ENCODE data around the gene PARD6G. TPM values are rescaled to one million over a fixed set of nuclear protein-coding genes. Genes with fewer than 3 reads are reported as not detected.
"Not testable (repeated sequence)": the region's sequence is repeated elsewhere in the genome, so short reads cannot be mapped to it uniquely, and the experiment has no call there.

Gene PARD6G
- total RNA-seq: 1 to 10 TPM; 3.9 to 4.1 TPM
- long read RNA-seq: 0 reads

DNA sequence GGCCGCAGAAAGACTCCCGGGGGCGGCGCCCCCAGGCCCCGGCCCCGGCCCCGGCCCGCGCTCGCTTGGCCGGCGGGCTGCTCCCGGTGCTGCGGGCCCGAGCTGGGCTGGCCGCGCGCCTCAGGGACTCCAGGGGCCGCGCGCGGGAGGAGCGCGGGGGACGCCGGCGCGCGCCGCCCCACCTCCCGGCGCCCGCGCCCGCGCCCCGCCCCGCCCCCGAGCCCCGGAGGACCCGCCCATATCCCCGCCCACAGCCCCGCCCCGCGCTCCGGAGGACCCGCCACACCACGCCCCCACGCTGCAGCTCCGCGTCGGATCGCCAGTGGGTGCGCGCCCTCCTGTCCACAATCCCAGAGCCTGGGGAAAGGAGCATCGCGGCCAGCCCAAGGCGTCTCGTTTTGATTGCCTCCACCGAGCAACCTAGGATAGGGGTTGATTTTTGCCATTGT, at the start of gene PARD6G:
Gene PARD6G, minus strand, starts transcription at position 122 of the 449 bp plus-strand sequence. CDS start 166 bp downstream, outside the sequence.
- peak; percentile 92 to 95 for ATAC-seq
- peak; percentile 89 for DNase-seq
- intact Hi-C loops (cut with DNase I): no loop called here

- intact Hi-C loops (cut with DNase I): not testable (repeated sequence)
- peak; percentile 45 for DNase-seq
Measured at GRCh38 chr18:80262241-80263033, 15.1 kb upstream of the PARD6G start.

GRCh38 chr18:80259610-80260009, 12.3 kb upstream of the PARD6G start:
- no peak for ATAC-seq
- no peak for DNase-seq
- intact Hi-C loops (cut with DNase I): no loop called here

More at GRCh38 chr18:80262241-80263033, 15.1 kb upstream of the PARD6G start:
- ATAC-seq: peak; percentile 38 to 92

- intact Hi-C loops (cut with DNase I): no loop called here
- ATAC-seq (peak in 1 of 2 donors; percentile 45), DNase-seq (no peak)
Measured at GRCh38 chr18:80258640-80259039, 11.3 kb upstream of the PARD6G start.

DNA sequence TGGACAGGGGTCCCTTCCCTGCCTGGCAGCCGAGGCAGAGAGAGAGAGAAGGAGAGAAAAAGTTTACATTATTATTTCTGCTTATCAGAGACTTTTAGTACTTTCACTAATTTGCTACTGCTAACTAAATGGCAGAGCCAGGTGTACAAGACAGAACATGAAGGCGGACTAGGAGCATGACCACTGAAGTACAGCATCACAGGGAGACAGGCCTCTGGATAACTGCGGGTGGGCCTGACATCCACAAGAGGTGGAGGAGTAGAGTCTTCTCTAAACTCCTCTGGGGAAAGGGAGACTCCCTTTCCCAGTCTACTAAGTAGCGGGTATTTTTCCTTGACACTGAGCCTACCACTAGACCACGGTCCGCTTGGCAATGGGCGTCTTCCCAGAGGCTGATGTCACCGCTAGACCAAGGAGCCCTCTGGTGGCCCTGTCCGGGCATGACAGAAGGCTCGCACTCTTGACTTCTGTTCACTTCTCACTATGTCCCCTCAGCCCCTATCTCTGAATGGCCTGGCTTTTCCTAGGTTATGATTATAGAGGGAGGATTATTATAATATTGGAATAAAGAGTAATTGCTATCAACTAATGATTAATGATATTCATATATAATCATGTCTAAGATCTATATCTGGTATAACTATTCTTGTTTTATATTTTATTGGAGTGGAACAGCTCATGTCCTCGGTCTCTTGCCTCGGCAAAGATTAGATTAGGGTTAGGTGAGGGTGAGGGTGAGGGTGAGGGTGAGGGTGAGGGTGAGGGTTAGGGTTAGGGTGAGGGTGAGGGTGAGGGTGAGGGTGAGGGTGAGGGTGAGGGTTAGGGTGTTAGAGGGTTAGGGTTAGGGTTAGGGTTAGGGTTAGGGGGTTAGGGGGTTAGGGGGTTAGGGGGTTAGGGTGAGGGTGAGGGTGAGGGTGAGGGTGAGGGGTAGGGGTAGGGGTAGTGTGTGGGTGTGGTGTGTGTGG, 10.5 kb upstream of the PARD6G start:
- peak; percentile 78 for DNase-seq
- ATAC-seq: peak in 1 of 2 donors; percentile 39
- intact Hi-C loops (cut with DNase I): not testable (repeated sequence)

- DNase-seq (no peak), ATAC-seq (no peak)
- intact Hi-C loops (cut with DNase I): no loop called here
Measured at GRCh38 chr18:80254971-80255500, 7.7 kb upstream of the PARD6G start.

DNA sequence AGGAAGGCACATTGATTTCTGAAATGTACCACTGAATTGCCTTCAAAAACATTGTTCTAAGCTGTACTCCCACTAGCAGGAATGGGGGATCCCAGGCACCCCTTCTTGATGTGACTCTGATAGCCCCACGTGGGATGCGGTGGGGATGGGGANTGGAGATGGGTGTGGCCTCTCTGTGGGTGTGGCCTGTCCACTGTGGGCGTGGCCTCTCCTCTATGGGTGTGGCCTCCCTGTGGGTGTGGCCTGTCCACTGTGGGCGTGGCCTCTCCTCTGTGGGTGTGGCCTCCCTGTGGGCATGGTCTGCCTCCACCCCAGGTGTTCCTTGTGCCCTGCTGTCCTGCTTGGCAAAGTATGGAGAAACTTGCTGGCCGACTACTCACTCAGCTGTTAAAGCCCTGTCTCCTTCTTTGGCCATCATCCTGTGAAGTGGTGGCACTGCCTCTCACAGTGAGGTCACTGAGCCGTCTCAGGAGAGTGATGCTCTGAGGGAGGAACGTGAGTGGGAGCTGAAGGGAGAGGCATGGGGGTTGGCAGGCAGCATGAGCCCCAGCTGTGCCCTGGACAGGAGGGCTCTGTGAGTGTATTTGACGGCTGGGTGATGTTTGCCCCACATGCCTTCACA, 6.7 kb upstream of the PARD6G start:
- no peak for DNase-seq
- intact Hi-C loops (cut with DNase I): no loop called here
- ATAC-seq: peak in 1 of 2 donors; percentile 18

- intact Hi-C loops (cut with DNase I): no loop called here
- ATAC-seq (no peak), DNase-seq (no peak)
Measured at GRCh38 chr18:80253236-80253635, 5.9 kb upstream of the PARD6G start.

DNA sequence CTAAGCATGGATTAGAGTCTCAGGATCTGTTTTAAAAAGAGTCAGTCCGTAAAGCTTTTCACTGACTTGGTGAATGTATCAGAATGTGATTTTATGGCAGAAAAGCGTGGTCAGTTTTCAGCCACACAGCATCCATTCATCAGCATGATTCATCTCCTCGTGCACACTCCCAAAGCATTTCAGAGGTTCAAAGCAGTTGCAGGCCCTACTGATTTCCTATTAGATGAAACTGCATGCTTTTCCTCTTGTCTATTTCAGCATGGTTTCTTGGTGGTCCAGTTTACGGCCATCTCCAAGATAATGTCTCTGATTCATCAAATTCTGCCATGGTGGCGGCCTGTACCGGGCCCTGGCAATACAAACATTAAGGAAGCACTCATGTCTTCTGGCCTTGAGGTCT, 4.8 kb upstream of the PARD6G start:
- no peak for ATAC-seq
- no peak for DNase-seq
- intact Hi-C loops (cut with DNase I): no loop called here

- ATAC-seq (no peak), DNase-seq (no peak)
- intact Hi-C loops (cut with DNase I): no loop called here
Measured at GRCh38 chr18:80251700-80252099, 4.4 kb upstream of the PARD6G start.

DNA sequence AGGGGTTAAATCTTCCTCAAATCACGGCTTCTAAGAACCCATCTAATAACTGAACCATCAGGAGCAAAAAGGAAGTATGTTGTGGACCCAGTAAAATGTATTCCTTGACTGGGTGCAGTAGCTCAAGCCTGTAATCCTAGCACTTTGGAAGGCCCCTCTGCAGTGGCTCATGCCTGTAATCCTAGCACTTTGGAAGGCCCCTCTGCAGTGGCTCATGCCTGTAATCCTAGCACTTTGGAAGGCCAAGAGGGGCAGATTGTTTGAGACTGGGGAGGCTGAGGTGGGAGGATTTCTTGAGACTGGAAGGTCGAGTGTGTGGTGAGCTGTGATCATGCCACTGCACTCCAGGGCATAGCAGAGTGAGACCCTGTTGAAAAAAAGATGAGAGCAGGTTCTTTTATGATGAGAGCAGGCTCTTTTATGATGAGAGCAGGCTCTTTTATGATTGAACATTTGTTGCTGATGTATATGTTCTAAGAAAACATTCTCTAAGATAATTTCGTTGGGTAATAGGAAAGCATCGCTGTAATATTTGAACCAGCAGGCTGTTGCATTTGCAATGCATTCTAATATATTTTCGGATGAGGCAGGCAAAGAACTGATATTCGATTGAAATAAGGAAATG, 3.5 kb upstream of the PARD6G start:
- no peak for DNase-seq

GRCh38 chr18:80249217-80250093, 2.1 kb upstream of the PARD6G start:
- ATAC-seq (no peak), DNase-seq (no peak)
- intact Hi-C loops (cut with DNase I): no loop called here

More for the DNA sequence above, 3.5 kb upstream of the PARD6G start:
- intact Hi-C loops (cut with DNase I): no loop called here
- ATAC-seq: no peak

DNA sequence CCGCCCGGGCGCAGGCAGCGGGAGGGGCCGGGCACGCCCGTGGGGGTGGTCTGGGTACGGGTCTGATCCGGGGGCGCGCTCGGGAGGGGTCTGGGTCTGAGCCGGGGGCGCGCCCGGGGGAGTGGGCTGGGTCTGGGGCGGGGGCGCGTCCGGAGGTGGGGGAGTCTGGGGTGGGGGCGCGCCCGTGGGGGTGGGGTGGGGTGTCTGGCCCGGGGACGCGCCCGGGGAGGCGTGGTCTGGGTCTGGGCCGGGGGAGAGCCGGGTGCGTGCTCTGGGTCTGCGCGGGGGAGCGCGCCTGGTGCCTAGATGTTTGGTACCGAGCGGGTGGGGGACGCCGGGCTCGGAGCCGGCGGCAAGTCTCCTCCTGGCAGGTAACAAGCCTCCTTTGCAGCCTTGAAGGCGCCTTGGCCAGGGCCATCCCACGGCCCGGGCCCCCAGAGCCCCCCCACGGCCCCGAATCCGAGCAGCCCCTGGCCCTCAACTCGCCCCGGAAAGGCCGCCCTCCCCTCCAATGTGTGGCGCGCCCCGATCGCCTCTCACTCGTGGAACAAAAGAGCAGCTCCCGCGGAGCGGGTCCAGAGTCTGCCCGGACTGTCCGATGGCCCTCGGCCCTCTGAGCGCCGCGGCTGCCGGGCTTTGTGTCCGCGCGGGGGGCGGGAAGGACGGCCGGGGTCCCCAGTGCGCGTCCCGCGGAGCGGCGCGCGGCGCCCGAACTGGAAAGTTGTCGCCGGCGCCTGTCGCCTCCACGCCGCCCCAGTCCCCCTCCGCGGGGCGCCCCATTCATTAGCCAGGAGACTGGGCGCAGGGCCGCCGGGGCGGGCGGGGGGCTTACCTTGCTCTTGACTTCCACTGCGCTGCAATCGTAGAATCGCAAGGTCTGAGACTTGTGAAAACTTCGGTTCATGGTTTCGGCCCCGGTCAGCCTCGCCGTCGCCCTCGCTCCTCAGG, 595 bp downstream of the PARD6G start:
- ATAC-seq: peak; percentile 45 to 60
- DNase-seq: peak; percentile 39
- intact Hi-C loops (cut with DNase I): no loop called here

- ATAC-seq (no peak), DNase-seq (no peak)
- intact Hi-C loops (cut with DNase I): no loop called here
Measured at GRCh38 chr18:80245781-80246444, 1.4 kb downstream of the PARD6G start.

GRCh38 chr18:80244956-80245730, 2.2 kb downstream of the PARD6G start:
- ATAC-seq: no peak
- DNase-seq: no peak
- intact Hi-C loops (cut with DNase I): no loop called here
